ENCODE measurements around the gene DACH2. TPM values are rescaled to one million over a fixed set of nuclear protein-coding genes. Genes with fewer than 3 reads are reported as not detected.

Gene DACH2
- total and polyA plus RNA-seq, 8 donors: 0.17 to 5.4 (median 5.2) TPM; not detected in 1

GRCh38 chrX:86194758-86195157 lies 46.5 kb downstream of the DACH2 start:
- Histone ChIP-seq H3K27ac (no peak overlapping the region), H3K4me3 (no peak overlapping the region), H3K9me3 (no peaks in the 10 kb centered on the region), H3K36me3 (no peaks in the 10 kb centered on the region), H3K27me3 (no peaks in the 10 kb centered on the region), H3K4me1 (no peaks in the 10 kb centered on the region)
- TF ChIP-seq CTCF (IDR thresholded peaks at IDR 0.05): no peak
- intact Hi-C loops (cut with DNase I): no loop called here
- no peak for DNase-seq
- no peak for ATAC-seq

DNA sequence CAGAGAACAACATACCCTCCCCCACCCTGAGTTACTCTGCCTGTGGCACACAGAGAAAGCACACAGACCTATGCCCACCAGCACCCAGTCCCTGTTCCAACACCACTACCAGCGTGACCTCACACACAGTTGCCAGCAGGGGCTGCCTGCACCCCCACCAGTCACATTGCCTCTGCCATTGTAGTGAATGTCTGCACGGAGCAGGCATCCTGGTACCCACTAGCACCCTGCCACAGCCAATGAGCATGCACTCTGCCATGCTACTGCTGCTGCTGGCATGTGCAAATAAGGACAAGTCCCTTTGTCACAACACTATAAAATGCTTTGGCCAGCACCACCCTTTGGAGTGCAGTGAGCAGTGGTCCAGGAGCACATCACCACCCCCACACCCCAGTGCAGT lies 47.1 kb downstream of the DACH2 start:
- H3K27ac ChIP-seq: no peak overlapping the region
- no peak for ATAC-seq
- intact Hi-C loops (cut with DNase I): no loop called here
- no peaks in the 10 kb centered on the region for H3K9me3 ChIP-seq
- H3K27me3 ChIP-seq: no peaks in the 10 kb centered on the region
- H3K36me3 ChIP-seq: no peaks in the 10 kb centered on the region
- H3K4me1 ChIP-seq: no peaks in the 10 kb centered on the region
- no peak overlapping the region for H3K4me3 ChIP-seq
- DNase-seq: no peak
- no peak for TF ChIP-seq CTCF (IDR thresholded peaks at IDR 0.05)

- no peak for TF ChIP-seq CTCF (IDR thresholded peaks at IDR 0.05)
- Histone ChIP-seq H3K27me3 (no peaks in the 10 kb centered on the region), H3K4me3 (no peak overlapping the region), H3K9me3 (no peaks in the 10 kb centered on the region), H3K36me3 (no peaks in the 10 kb centered on the region), H3K27ac (no peak overlapping the region), H3K4me1 (no peaks in the 10 kb centered on the region)
- ATAC-seq (no peak), DNase-seq (no peak)
- intact Hi-C loops (cut with DNase I): no loop called here
Measured at GRCh38 chrX:86197815-86198214, 49.6 kb downstream of the DACH2 start.

GRCh38 chrX:86210772-86211171 lies 62.5 kb downstream of the DACH2 start:
- Histone ChIP-seq H3K27ac (no peak overlapping the region), H3K27me3 (no peaks in the 10 kb centered on the region), H3K4me3 (no peak overlapping the region), H3K4me1 (no peaks in the 10 kb centered on the region), H3K9me3 (no peaks in the 10 kb centered on the region), H3K36me3 (no peaks in the 10 kb centered on the region)
- no peak for ATAC-seq
- TF ChIP-seq CTCF (IDR thresholded peaks at IDR 0.05): no peak
- no peak for DNase-seq
- intact Hi-C loops (cut with DNase I): no loop called here

DNA sequence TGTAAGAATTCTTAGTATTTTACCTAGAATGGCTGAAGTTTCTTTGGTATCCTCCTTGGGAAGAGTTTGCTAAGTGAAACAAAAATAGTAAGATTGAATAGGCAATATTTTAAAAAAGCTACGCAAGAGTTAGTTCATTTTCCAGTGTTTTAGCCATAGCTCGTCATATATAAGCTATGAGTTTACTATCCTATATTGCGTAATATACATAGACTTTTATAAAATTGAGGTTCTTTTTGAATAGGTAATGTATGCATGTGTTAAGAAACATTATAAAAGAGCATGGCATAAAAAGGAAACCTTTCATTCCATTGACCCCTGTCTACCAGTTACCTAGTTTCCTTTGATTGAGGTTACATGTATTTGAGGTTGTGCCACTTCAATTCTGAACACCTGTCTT lies 67.0 kb downstream of the DACH2 start:
- ATAC-seq: no peak
- H3K4me3 ChIP-seq: no peak overlapping the region
- intact Hi-C loops (cut with DNase I): no loop called here
- H3K36me3 ChIP-seq: no peaks in the 10 kb centered on the region
- no peaks in the 10 kb centered on the region for H3K27me3 ChIP-seq
- no peaks in the 10 kb centered on the region for H3K9me3 ChIP-seq
- H3K27ac ChIP-seq: no peak overlapping the region
- no peak for DNase-seq
- H3K4me1 ChIP-seq: no peaks in the 10 kb centered on the region
- TF ChIP-seq CTCF (IDR thresholded peaks at IDR 0.05): no peak

Data from left lung (tissue), 10 donors.